Caco-2 (cell line): Measurements from ENCODE around the gene KRTAP10-2. TPM values are rescaled to one million over a fixed set of nuclear protein-coding genes. Genes with fewer than 3 reads are reported as not detected.

Experiments used
- BruUV-seq: library from RNA; stranded (reverse); fragments of 400-500 nt; replicated peaks from 2 replicates; lab custom pipeline; 2021; lab: Mats Ljungman, UMichigan
- CTCF ChIA-PET: fragments of 300-600 bp; sonication (Branson Sonifier 250); formaldehyde crosslinking; loops from one replicate; lab custom pipeline; 2022; ENCODE audit warnings: antibody characterized with exemption; lab: Charles Lee
- POLR2A ChIA-PET: fragments of 300-600 bp; sonication (Branson Sonifier 250); formaldehyde crosslinking; loops from one replicate; lab custom pipeline; 2022; ENCODE audit warnings: antibody characterized with exemption; lab: Charles Lee
- DNase-seq, 2 experiments: peaks; one replicate each; pipeline versions ENCODE4 v3.0.0 to v3.0.0-alpha.2; 2020 to 2022
- H3K27me3 ChIP-seq: replicated peaks from 2 replicates; pipeline ENCODE4 v1.6.0; 2011; ENCODE audit warnings: low read length; ENCODE audit not compliant: control insufficient read depth, insufficient read depth
- H3K36me3 ChIP-seq: 2 replicates; pipeline ENCODE4 v1.5.1; 2011; ENCODE audit warnings: low read length; ENCODE audit not compliant: control insufficient read depth, insufficient read depth
- H3K4me1 ChIP-seq: fragments of 250-450 bp; sonication (Bioruptor Pico); 2 replicates; pipeline ENCODE4 v1.5.1; 2020; ENCODE audit warnings: mild to moderate bottlenecking
- H3K4me3 ChIP-seq: 2 replicates; pipeline ENCODE4 v1.5.1; 2011; ENCODE audit warnings: low read depth, mild to moderate bottlenecking, control low read depth, low read length
- H3K9me3 ChIP-seq: fragments of 250-450 bp; sonication (Bioruptor Pico); 2 replicates; pipeline ENCODE4 v1.5.1; 2020; ENCODE audit warnings: mild to moderate bottlenecking, moderate library complexity
- H3K27ac Mint-ChIP-seq: one replicate; pipeline ENCODE4 v1.8.0; 2022; ENCODE audit warnings: mixed read lengths; ENCODE audit not compliant: unreplicated experiment
- H3K27me3 Mint-ChIP-seq: one replicate; pipeline ENCODE4 v1.8.0; 2022; ENCODE audit warnings: mixed read lengths; ENCODE audit not compliant: insufficient read depth, unreplicated experiment
- H3K36me3 Mint-ChIP-seq: one replicate; pipeline ENCODE4 v1.8.0; 2022; ENCODE audit warnings: mild to moderate bottlenecking, mixed read lengths; ENCODE audit not compliant: insufficient read depth, unreplicated experiment
- H3K4me1 Mint-ChIP-seq: one replicate; pipeline ENCODE4 v1.8.0; 2022; ENCODE audit warnings: low read depth, mixed read lengths; ENCODE audit not compliant: unreplicated experiment
- H3K4me3 Mint-ChIP-seq: one replicate; pipeline ENCODE4 v1.8.0; 2022; ENCODE audit warnings: mild to moderate bottlenecking, moderate library complexity, mixed read lengths; ENCODE audit not compliant: unreplicated experiment
- H3K9me3 Mint-ChIP-seq: one replicate; pipeline ENCODE4 v1.8.0; 2022; ENCODE audit warnings: mixed read lengths; ENCODE audit not compliant: unreplicated experiment
- CTCF ChIP-seq, 2 experiments: fragments of 200-600 bp in 1 of 2; IDR thresholded peaks; 1 replicate in 1 of 2; 2 replicates in 1 of 2; pipeline versions ENCODE4 v1.5.1 to v1.8.0; 2011 to 2022; ENCODE audit warnings: antibody characterized with exemption in 1 of 2, control low read depth in 1 of 2, inconsistent platforms in 1 of 2, low read depth in 1 of 2, low read length in 1 of 2, mild to moderate bottlenecking in 1 of 2, moderate library complexity in 1 of 2; ENCODE audit not compliant: insufficient read depth in 1 of 2, severe bottlenecking in 1 of 2, unreplicated experiment in 1 of 2
- intact Hi-C: fragments of 100-400 bp; cut with micrococcal nuclease; formaldehyde crosslinking; loops from one replicate; pipeline ENCODE4 v1.10.0; 2022; ENCODE audit not compliant: unreplicated experiment
- total RNA-seq: library from RNA; stranded (reverse); gene quantifications from 2 replicates; pipeline ENCODE4 v1.2.3, GENCODE V29; 2022

The KRTAP10-2 gene
- total RNA-seq, 1 experiment from 2014 or later, result not detected

DNA sequence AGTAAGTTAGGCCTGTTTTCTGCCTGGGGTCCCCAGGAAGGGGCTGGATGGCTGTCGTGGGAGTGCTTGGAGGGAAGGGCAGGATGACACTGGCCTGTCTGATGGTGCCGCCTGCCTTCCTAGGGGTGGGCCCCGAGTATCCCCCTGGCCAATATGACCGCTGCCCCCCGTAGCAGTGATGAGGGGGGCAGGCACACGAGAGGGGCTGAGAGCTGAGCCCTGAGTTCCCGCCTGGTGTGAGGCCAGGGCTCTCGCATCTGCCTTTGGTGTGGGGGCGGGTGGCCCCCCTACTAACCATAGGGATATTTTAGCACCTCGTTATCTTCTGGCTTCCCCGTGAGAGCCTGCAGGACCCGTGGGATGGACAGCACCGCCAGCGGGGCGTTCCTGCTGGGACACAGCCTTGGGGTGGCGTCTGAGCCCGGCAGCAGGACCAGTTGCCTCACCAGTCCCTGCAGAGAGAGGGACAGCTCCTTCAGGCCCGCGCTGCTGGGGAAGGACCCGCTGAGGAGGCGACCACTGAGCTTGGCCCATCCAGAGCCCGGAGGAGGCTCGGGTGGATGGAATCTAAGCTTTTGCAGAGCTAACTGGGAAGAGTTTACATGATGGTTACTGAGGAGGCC, 21.7 kb downstream of the KRTAP10-2 start:
- no peaks in the 10 kb centered on the region for H3K4me1 Mint-ChIP-seq
- H3K27me3 Mint-ChIP-seq, result peaks cover 6% of the 10 kb centered on the region
- H3K4me3 ChIP-seq, result no peak overlapping the region
- BruUV-seq, result no TSS peak
- ChIA-PET POLR2A (no interaction called here), CTCF (no interaction called here)
- TF ChIP-seq CTCF (IDR thresholded peaks at IDR 0.05; ENCODE audit: insufficient read depth in 1 of 2, low read depth in 1 of 2, low read length in 1 of 2, severe bottlenecking in 1 of 2, unreplicated experiment in 1 of 2), result no peak
- H3K27me3 ChIP-seq, result no peaks in the 10 kb centered on the region
- no peaks in the 10 kb centered on the region for H3K36me3 ChIP-seq
- H3K4me3 Mint-ChIP-seq, result no peak overlapping the region
- H3K4me1 ChIP-seq, result no peaks in the 10 kb centered on the region
- H3K27ac Mint-ChIP-seq, result no peak overlapping the region
- intact Hi-C loops, result no loop called here
- peaks cover 4% of the 10 kb centered on the region for H3K9me3 ChIP-seq
- no peaks in the 10 kb centered on the region for H3K36me3 Mint-ChIP-seq
- H3K9me3 Mint-ChIP-seq, result no peaks in the 10 kb centered on the region
- peak in 1 of 2 experiments; percentile 24 for DNase-seq

DNA sequence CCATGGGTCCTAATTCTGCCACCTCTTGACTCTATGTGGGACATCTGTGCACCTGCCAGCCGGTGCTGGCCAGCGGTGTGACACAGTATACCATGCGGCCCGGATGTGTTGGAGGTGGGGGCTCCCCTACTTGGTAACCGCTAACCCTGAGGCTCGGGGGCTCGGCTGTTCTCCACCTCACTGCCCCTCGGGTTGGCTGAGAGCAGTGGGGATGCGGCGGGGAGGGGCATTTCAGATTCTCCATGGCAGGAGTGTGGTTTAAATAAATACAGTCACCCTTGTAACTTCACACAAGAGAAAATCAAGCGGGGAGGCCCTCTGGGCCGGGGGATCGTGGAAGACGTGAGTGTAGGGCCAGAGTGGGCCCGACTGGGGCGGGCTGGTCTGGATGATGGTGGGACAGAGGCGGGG, 22.3 kb downstream of the KRTAP10-2 start:
- Mint-ChIP-seq H3K4me1 (no peaks in the 10 kb centered on the region), H3K27me3 (peaks cover 6% of the 10 kb centered on the region), H3K27ac (no peak overlapping the region), H3K9me3 (no peaks in the 10 kb centered on the region), H3K4me3 (no peak overlapping the region), H3K36me3 (no peaks in the 10 kb centered on the region)
- ChIA-PET POLR2A (no interaction called here), CTCF (no interaction called here)
- Histone ChIP-seq H3K27me3 (no peaks in the 10 kb centered on the region), H3K36me3 (no peaks in the 10 kb centered on the region), H3K9me3 (peaks cover 10% of the 10 kb centered on the region), H3K4me1 (no peaks in the 10 kb centered on the region), H3K4me3 (no peak overlapping the region)
- no peak for TF ChIP-seq CTCF (IDR thresholded peaks at IDR 0.05; ENCODE audit: insufficient read depth in 1 of 2, low read depth in 1 of 2, low read length in 1 of 2, severe bottlenecking in 1 of 2, unreplicated experiment in 1 of 2)
- no peak for DNase-seq
- BruUV-seq, result no TSS peak
- intact Hi-C loops, result no loop called here

DNA sequence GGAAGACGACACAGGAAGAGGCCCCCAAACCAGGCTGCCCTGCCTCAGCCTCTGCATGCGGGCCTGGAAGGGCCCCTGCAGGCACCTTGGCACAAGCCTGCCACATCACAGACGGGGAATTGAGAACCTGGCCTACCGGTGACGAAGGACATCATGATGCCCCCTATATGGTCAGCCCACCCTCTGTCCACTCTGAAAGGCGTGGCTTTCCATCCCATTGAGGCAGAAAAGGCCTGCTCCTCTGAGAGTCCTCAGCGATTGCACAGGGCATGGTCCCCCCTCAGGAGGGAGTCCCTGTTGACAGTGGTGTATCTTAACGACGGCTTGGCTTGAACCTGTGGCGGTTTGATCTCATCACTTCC, 22.7 kb downstream of the KRTAP10-2 start:
- H3K4me3 ChIP-seq, result no peak overlapping the region
- ChIA-PET CTCF (no interaction called here), POLR2A (no interaction called here)
- no peak overlapping the region for H3K4me3 Mint-ChIP-seq
- no peak for DNase-seq
- H3K27me3 ChIP-seq, result no peaks in the 10 kb centered on the region
- no peak for TF ChIP-seq CTCF (IDR thresholded peaks at IDR 0.05; ENCODE audit: insufficient read depth in 1 of 2, low read depth in 1 of 2, low read length in 1 of 2, severe bottlenecking in 1 of 2, unreplicated experiment in 1 of 2)
- BruUV-seq, result no TSS peak
- H3K36me3 Mint-ChIP-seq, result no peaks in the 10 kb centered on the region
- H3K9me3 ChIP-seq, result peaks cover 10% of the 10 kb centered on the region
- H3K4me1 Mint-ChIP-seq, result no peaks in the 10 kb centered on the region
- no peaks in the 10 kb centered on the region for H3K9me3 Mint-ChIP-seq
- H3K27me3 Mint-ChIP-seq, result peaks cover 6% of the 10 kb centered on the region
- no peaks in the 10 kb centered on the region for H3K4me1 ChIP-seq
- intact Hi-C loops, result no loop called here
- H3K36me3 ChIP-seq, result no peaks in the 10 kb centered on the region
- H3K27ac Mint-ChIP-seq, result no peak overlapping the region
